NAMALWA (cell line): ENCODE data around the gene ASNSD1.
"Not testable (repeated sequence)": the region's sequence is repeated elsewhere in the genome, so short reads cannot be mapped to it uniquely, and the experiment has no call there.

Source experiments
- DNase-seq: peaks from one replicate; pipeline ENCODE4 v3.0.0-alpha.2; 2015; ENCODE audit warnings: low spot score

ASNSD1 gene

GRCh38 chr2:189685540-189686229, 24.4 kb downstream of the ASNSD1 start:
- peak; percentile 21 for DNase-seq

GRCh38 chr2:189687796-189688195, 26.5 kb downstream of the ASNSD1 start:
- not testable (repeated sequence) for DNase-seq

GRCh38 chr2:189696223-189696622, 35.0 kb downstream of the ASNSD1 start:
- DNase-seq: no peak

- peak; percentile 70 for DNase-seq
These were observed 37.0 kb downstream of the ASNSD1 start for GRCh38 chr2:189698020-189698887.

GRCh38 chr2:189700681-189701080, 39.4 kb downstream of the ASNSD1 start:
- no peak for DNase-seq

GRCh38 chr2:189702071-189702470, 40.8 kb downstream of the ASNSD1 start:
- peak; percentile 26 for DNase-seq

- no peak for DNase-seq
These were observed 48.4 kb downstream of the ASNSD1 start for GRCh38 chr2:189709501-189710221.

- DNase-seq: not testable (repeated sequence)
These were observed 56.3 kb downstream of the ASNSD1 start for GRCh38 chr2:189717593-189717992.

GRCh38 chr2:189719571-189719970, 58.3 kb downstream of the ASNSD1 start:
- no peak for DNase-seq
